Ovary (tissue), 3 donors: ENCODE results near the gene MSI2.

Experiments used
- EP300 ChIP-seq: sonication (generic); formaldehyde crosslinking; IDR thresholded peaks from one replicate; pipeline ENCODE4 v1.6.1; 2017; ENCODE audit warnings: antibody characterized with exemption
- POLR2A ChIP-seq: fragments of 450-650 bp; IDR thresholded peaks from one replicate; pipeline ENCODE4 v1.6.1; 2017; ENCODE audit warnings: antibody characterized with exemption, mild to moderate bottlenecking, moderate library complexity
- TF ChIP-seq, protein P1 (sequence below), 3 donors: fragments of 450-650 bp in 2 of 3; fragments of 200-600 bp in 1 of 3; IDR thresholded peaks; one replicate each; pipeline versions ENCODE4 v1.5.1 to v1.8.0; 2016 to 2022; ENCODE audit warnings: antibody characterized with exemption in 3 of 3, mild to moderate bottlenecking in 1 of 3
- donor health status: DM: no; HTN: no; CAD: no.

DNA sequence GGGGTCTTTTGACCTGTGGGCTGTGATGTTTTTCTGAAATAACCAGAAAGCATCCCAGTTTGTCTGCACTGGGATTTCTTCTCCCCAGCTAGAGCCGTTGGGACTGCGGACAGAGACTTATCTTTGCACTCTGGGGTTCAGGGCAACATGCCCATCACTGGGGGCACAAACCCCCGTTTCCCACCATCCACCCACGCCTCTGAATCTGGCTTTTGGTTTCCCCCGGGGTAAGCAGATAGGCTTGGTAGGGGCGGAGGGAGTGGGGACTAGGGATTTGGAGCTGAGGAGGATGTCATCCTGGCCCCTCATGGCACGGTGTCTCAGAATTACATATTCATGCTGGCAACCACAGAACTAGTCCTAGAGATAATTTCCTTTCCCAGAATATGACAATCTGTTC, 420.2 kb downstream of the MSI2 start:
- TF ChIP-seq, protein P1, sequence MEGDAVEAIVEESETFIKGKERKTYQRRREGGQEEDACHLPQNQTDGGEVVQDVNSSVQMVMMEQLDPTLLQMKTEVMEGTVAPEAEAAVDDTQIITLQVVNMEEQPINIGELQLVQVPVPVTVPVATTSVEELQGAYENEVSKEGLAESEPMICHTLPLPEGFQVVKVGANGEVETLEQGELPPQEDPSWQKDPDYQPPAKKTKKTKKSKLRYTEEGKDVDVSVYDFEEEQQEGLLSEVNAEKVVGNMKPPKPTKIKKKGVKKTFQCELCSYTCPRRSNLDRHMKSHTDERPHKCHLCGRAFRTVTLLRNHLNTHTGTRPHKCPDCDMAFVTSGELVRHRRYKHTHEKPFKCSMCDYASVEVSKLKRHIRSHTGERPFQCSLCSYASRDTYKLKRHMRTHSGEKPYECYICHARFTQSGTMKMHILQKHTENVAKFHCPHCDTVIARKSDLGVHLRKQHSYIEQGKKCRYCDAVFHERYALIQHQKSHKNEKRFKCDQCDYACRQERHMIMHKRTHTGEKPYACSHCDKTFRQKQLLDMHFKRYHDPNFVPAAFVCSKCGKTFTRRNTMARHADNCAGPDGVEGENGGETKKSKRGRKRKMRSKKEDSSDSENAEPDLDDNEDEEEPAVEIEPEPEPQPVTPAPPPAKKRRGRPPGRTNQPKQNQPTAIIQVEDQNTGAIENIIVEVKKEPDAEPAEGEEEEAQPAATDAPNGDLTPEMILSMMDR (IDR thresholded peaks at IDR 0.05): no peak
- no peak for TF ChIP-seq POLR2A
- TF ChIP-seq EP300: no peak
